ENCODE measurements around the gene CRYBB1. TPM values are rescaled to one million over a fixed set of nuclear protein-coding genes. Genes with fewer than 3 reads are reported as not detected.

Gene CRYBB1
- total and polyA plus RNA-seq, 2 of the 13 experiments (the other 11 are each of a cell fraction or from before 2014, with no cell fraction given), result not detected

- WGBS (ENCODE audit: low lambda C conversion rate), result under 1% methylated on average over 11 of the region's 72 CpGs
- peak within 1 kb of the TSS; percentile 83 to 99 (median 87) for H3K4me3 ChIP-seq (replicated peaks in 1 of 3; ENCODE audit: insufficient read depth in 1 of 3, low read depth in 2 of 3, low read length in 3 of 3)
- peak within 1 kb of the TSS; percentile 97 for H3K4me2 ChIP-seq (ENCODE audit: low read depth, low read length)
- in situ Hi-C loops (cut with HindIII; ENCODE audit: extremely low pct_ligation_motif_present, low pct_unique_long_range_greater_than_20kb), result no loop called here
- ChIA-PET POLR2A (no interaction called here), CTCF (ENCODE audit: low intra/inter-chr PET ratio, low total read pairs) (no interaction called here)
- H3K27ac ChIP-seq (ENCODE audit: extremely low read length, insufficient read depth, low read length), result peak within 1 kb of the TSS; percentile 67
- H2AFZ ChIP-seq (ENCODE audit: low read length), result peak within 1 kb of the TSS; percentile 92
- no peaks in the 10 kb centered on the region; a peak in 1 of 5 replicates for H3K27me3 ChIP-seq (ENCODE audit: control insufficient read depth in 1 of 2, insufficient read depth in 2 of 2, low read length in 2 of 2)
- peak within 1 kb of the TSS; percentile 73 for H3K9ac ChIP-seq (ENCODE audit: insufficient read depth, low read depth, low read length)
- no peaks in the 10 kb centered on the region for H3K36me3 ChIP-seq (replicated peaks in 1 of 2; ENCODE audit: control insufficient read depth in 1 of 2, insufficient read depth in 2 of 2, low read length in 2 of 2)
- FAIRE-seq, result no peak
- intact Hi-C loops (cut with micrococcal nuclease; ENCODE audit: unreplicated experiment), result loop anchor here (5.0 kb wide), 1 partner anchor 78 kb away; the partner anchor contains the start of gene TFIP11
- BruUV-seq (replicated peaks), result no TSS peak
- H3K9me3 ChIP-seq (ENCODE audit: low read length), result no peaks in the 10 kb centered on the region
- no peaks in the 10 kb centered on the region for H4K20me1 ChIP-seq (ENCODE audit: insufficient read depth, low read length)
- H3K79me2 ChIP-seq (ENCODE audit: insufficient read depth, low read length), result peaks cover 10% of the 10 kb centered on the region
- peak; percentile 84 for ATAC-seq
- peak; percentile 38 for DNase-seq (ENCODE audit: low spot score)
- H3K4me1 ChIP-seq (ENCODE audit: insufficient read depth, low read length), result peaks cover 26% of the 10 kb centered on the region
- TF ChIP-seq ZFP91 (CRISPR knock-in tag; IDR thresholded peaks at IDR 0.05; ENCODE audit: borderline replicate concordance) (0 out of 2 replicates have a peak, but pooled peaks have one; percentile 27), SP1 (IDR thresholded peaks at IDR 0.05) (no peak), SP1 (CRISPR knock-in tag; IDR thresholded peaks at IDR 0.05) (peak; percentile 28), ZNF687 (CRISPR knock-in tag; IDR thresholded peaks at IDR 0.05) (peak; percentile 12; the same call in 1 of the 2 replicates), ZNF616 (CRISPR knock-in tag; IDR thresholded peaks at IDR 0.05; ENCODE audit: low read depth) (no peak), ZMYM3 (CRISPR knock-in tag; IDR thresholded peaks at IDR 0.05) (peak; percentile 87), HOXA3 (CRISPR knock-in tag; IDR thresholded peaks at IDR 0.05) (peak; percentile 18; the same call in 1 of the 2 replicates), POLR2AphosphoS5 (IDR thresholded peaks at IDR 0.05; ENCODE audit: low read depth, low read length) (peak; percentile 27; the same call in 1 of the 2 replicates), SP4 (CRISPR knock-in tag; IDR thresholded peaks at IDR 0.05) (peak; percentile 87), NCOR1 (IDR thresholded peaks at IDR 0.05; ENCODE audit: borderline replicate concordance, low read length) (no peak), ZNF564 (CRISPR knock-in tag; IDR thresholded peaks at IDR 0.05) (peak; percentile 52; the same call in 1 of the 2 replicates), ARNT2 (CRISPR knock-in tag; IDR thresholded peaks at IDR 0.05; ENCODE audit: low read depth) (peak; percentile 22; the same call in 1 of the 2 replicates), ZNF563 (CRISPR knock-in tag; IDR thresholded peaks at IDR 0.05) (peak; percentile 24; the same call in 1 of the 2 replicates), ZNF761 (CRISPR knock-in tag; conservative IDR thresholded peaks at IDR 0.05) (0 out of 2 replicates have a peak, but pooled peaks have one; percentile 1), MEIS2 (CRISPR knock-in tag; IDR thresholded peaks at IDR 0.05) (no peak; the same call in 1 of the 2 replicates)
Measured at GRCh38 chr22:26589845-26590736, 27.7 kb downstream of the CRYBB1 start, which contains the start of gene TPST2. TPST2 (minus strand) TSS chr22:26590132; CDS start chr22:26541630, 48,502 bp downstream.
